Measurements from ENCODE around the gene GMCL1.
"Not testable (repeated sequence)": the region's sequence is repeated elsewhere in the genome, so short reads cannot be mapped to it uniquely, and the experiment has no call there.

The GMCL1 gene

GRCh38 chr2:69848186-69848790 is 18.8 kb downstream of the GMCL1 start:
- no peak for DNase-seq

- DNase-seq: no peak
Observed at GRCh38 chr2:69858261-69858660, 28.8 kb downstream of the GMCL1 start.

GRCh38 chr2:69863298-69863697 is 33.8 kb downstream of the GMCL1 start:
- DNase-seq: no peak

- DNase-seq: no peak
Observed at GRCh38 chr2:69888451-69888850, 59.0 kb downstream of the GMCL1 start.

- no peak for DNase-seq
Observed at GRCh38 chr2:69889302-69889701, 59.8 kb downstream of the GMCL1 start.

- DNase-seq: no peak
Observed at GRCh38 chr2:69890881-69891280, 61.4 kb downstream of the GMCL1 start.

- DNase-seq: not testable (repeated sequence)
Observed at GRCh38 chr2:69892838-69893424, 63.5 kb downstream of the GMCL1 start.

- DNase-seq: peak; percentile 38
Observed at GRCh38 chr2:69893684-69894551, 64.5 kb downstream of the GMCL1 start, which contains the start of gene SNRNP27. SNRNP27 (plus strand) TSS chr2:69893956; CDS start chr2:69893985, 29 bp downstream.

GRCh38 chr2:69894737-69895136 is 65.3 kb downstream of the GMCL1 start:
- DNase-seq: not testable (repeated sequence)

- DNase-seq: peak; percentile 79
Observed at GRCh38 chr2:69902213-69902922, 72.9 kb downstream of the GMCL1 start.

GRCh38 chr2:69907216-69907615 is 77.8 kb downstream of the GMCL1 start:
- DNase-seq: no peak

- DNase-seq: peak; percentile 62
Observed at GRCh38 chr2:69911985-69912563, 82.6 kb downstream of the GMCL1 start.

GRCh38 chr2:69914164-69914949 is 84.9 kb downstream of the GMCL1 start:
- peak; percentile 100 for DNase-seq

GRCh38 chr2:69914950-69915945 is 85.8 kb downstream of the GMCL1 start, which contains the start of gene MXD1:
MXD1 (plus strand) TSS chr2:69915109; CDS start chr2:69915331, 222 bp downstream.
- DNase-seq: no peak

- DNase-seq: no peak
Observed at GRCh38 chr2:69916106-69916505, 86.6 kb downstream of the GMCL1 start.

- peak; percentile 25 for DNase-seq
Observed at GRCh38 chr2:69917852-69918251, 88.4 kb downstream of the GMCL1 start.

GRCh38 chr2:69918401-69918800 is 88.9 kb downstream of the GMCL1 start:
- peak; percentile 52 for DNase-seq

GRCh38 chr2:69923116-69923515 is 93.7 kb downstream of the GMCL1 start:
- no peak for DNase-seq

GRCh38 chr2:69926849-69927515 is 97.5 kb downstream of the GMCL1 start:
- peak; percentile 77 for DNase-seq

Data from GF-D8 (cell line).